A549 (cell line): ENCODE measurements around the gene ULK1. TPM values are rescaled to one million over a fixed set of nuclear protein-coding genes. Genes with fewer than 3 reads are reported as not detected.

Source experiments
- ATAC-seq, 2 experiments: fragments of 200-7000 bp in 1 of 2; fragments of >200 bp in 1 of 2; cut with Nextera tagmentation in 1 of 2; cut with Tn5 transposase in 1 of 2; 3 replicates each; pipeline versions ENCODE4 v1.8.0 to v1.9.1; 2018 to 2020; ENCODE audit warnings: mild to moderate bottlenecking in 1 of 2, moderate library complexity in 1 of 2
- CTCF ChIA-PET: fragments of 300-600 bp; sonication (Branson Sonifier 250); formaldehyde crosslinking; extraction: SDS; loops from one replicate; lab custom pipeline; 2021; ENCODE audit warnings: antibody characterized with exemption, inconsistent platforms; lab: Yijun Ruan, JAX
- POLR2A ChIA-PET: fragments of 350-600 bp; formaldehyde crosslinking; extraction: SDS; loops from one replicate; lab custom pipeline; 2021; ENCODE audit warnings: antibody characterized with exemption, inconsistent platforms; lab: Yijun Ruan, JAX
- DNase-seq, 2 experiments: peaks; one replicate each; pipeline versions ENCODE4 v3.0.0 to v3.0.0-alpha.2; 2011 to 2016; ENCODE audit warnings: low read depth in 1 of 2, low spot score in 1 of 2
- FAIRE-seq: peaks from 2 replicates; lab custom pipeline; 2011; peaks lifted over from hg19 to GRCh38; lab: Jason Lieb, UNC
- H3K27ac ChIP-seq, 2 experiments: fragments of >200 bp; sonication (Bioruptor Twin); formaldehyde crosslinking; 3 replicates each; pipeline ENCODE4 v1.5.1; 2016 to 2017
- H3K4me1 ChIP-seq: fragments of >200 bp; sonication (Bioruptor Twin); formaldehyde crosslinking; 3 replicates; pipeline ENCODE4 v1.6.1; 2016
- H3K4me2 ChIP-seq: fragments of >200 bp; sonication (Bioruptor Twin); formaldehyde crosslinking; 3 replicates; pipeline ENCODE4 v1.6.1; 2016
- H3K4me3 ChIP-seq: fragments of >200 bp; sonication (Bioruptor Twin); formaldehyde crosslinking; 3 replicates; pipeline ENCODE4 v1.5.1; 2016
- H3K9me3 ChIP-seq: fragments of >200 bp; sonication (Bioruptor Twin); formaldehyde crosslinking; 3 replicates; pipeline ENCODE4 v1.6.1; 2016
- ATOH8 ChIP-seq: fragments of 250-450 bp; sonication (Bioruptor Pico); IDR thresholded peaks from 2 replicates; pipeline ENCODE4 v1.5.0; 2020; ENCODE audit warnings: low read depth, mild to moderate bottlenecking, moderate library complexity
- BHLHE40 ChIP-seq: IDR thresholded peaks from 2 replicates; pipeline ENCODE4 v1.6.1; 2012; ENCODE audit warnings: low read depth, low read length, inconsistent platforms
- CBX2 ChIP-seq: fragments of 200-600 bp; sonication (generic); IDR thresholded peaks from 2 replicates; pipeline ENCODE4 v1.6.1; 2016; ENCODE audit warnings: low read depth, mild to moderate bottlenecking, borderline replicate concordance
- CHD2 ChIP-seq: fragments of 150-350 bp; IDR thresholded peaks from 2 replicates; pipeline ENCODE4 v1.6.1; 2014; ENCODE audit warnings: low read length; ENCODE audit not compliant: partially characterized antibody
- CHD4 ChIP-seq: fragments of 200-600 bp; sonication (generic); IDR thresholded peaks from 2 replicates; pipeline ENCODE4 v1.6.1; 2016; ENCODE audit warnings: antibody characterized with exemption, mild to moderate bottlenecking, borderline replicate concordance
- E2F6 ChIP-seq: IDR thresholded peaks from 2 replicates; pipeline ENCODE4 v1.6.1; 2012; ENCODE audit warnings: low read depth, borderline replicate concordance
- EHF ChIP-seq: fragments of 250-450 bp; sonication (Bioruptor Pico); IDR thresholded peaks from 2 replicates; pipeline ENCODE4 v1.5.0; 2020; ENCODE audit warnings: mild to moderate bottlenecking
- ELK1 ChIP-seq: fragments of 150-350 bp; IDR thresholded peaks from 2 replicates; pipeline ENCODE4 v1.6.1; 2014; ENCODE audit warnings: low read depth, mild to moderate bottlenecking, low read length
- ESRRA ChIP-seq: fragments of 150-350 bp; IDR thresholded peaks from 2 replicates; pipeline ENCODE4 v1.6.1; 2014; ENCODE audit warnings: mild to moderate bottlenecking, low read length, borderline replicate concordance
- FOSL2 ChIP-seq, 2 experiments: fragments of 450-650 bp in 1 of 2; fragments of >200 bp in 1 of 2; sonication (Bioruptor Twin) in 1 of 2; formaldehyde crosslinking; IDR thresholded peaks; 2 replicates each; pipeline versions ENCODE4 v1.5.0 to v1.6.1; 2016 to 2020; ENCODE audit warnings: mild to moderate bottlenecking in 1 of 2, moderate library complexity in 1 of 2
- HES2 ChIP-seq: fragments of >200 bp; sonication (Bioruptor Twin); formaldehyde crosslinking; IDR thresholded peaks from 2 replicates; pipeline ENCODE4 v1.6.1; 2016
- HEYL ChIP-seq: fragments of 250-450 bp; sonication (Bioruptor Pico); IDR thresholded peaks from 2 replicates; pipeline ENCODE4 v1.8.0; 2021; ENCODE audit warnings: mild to moderate bottlenecking, moderate library complexity
- HMGXB4 ChIP-seq: fragments of 250-450 bp; sonication (Bioruptor Pico); IDR thresholded peaks from 2 replicates; pipeline ENCODE4 v1.5.0; 2021; ENCODE audit warnings: mild to moderate bottlenecking, moderate library complexity, borderline replicate concordance
- HOXB13 ChIP-seq: fragments of 250-450 bp; sonication (Bioruptor Pico); IDR thresholded peaks from 2 replicates; pipeline ENCODE4 v1.5.0; 2020; ENCODE audit warnings: low read depth, mild to moderate bottlenecking, moderate library complexity
- HOXB5 ChIP-seq: fragments of 250-450 bp; sonication (Bioruptor Pico); IDR thresholded peaks from 2 replicates; pipeline ENCODE4 v1.5.0; 2020; ENCODE audit warnings: mild to moderate bottlenecking, moderate library complexity
- JUN ChIP-seq, 2 experiments: fragments of >200 bp; sonication (Bioruptor Twin); formaldehyde crosslinking; IDR thresholded peaks; 2 replicates in 1 of 2; 3 replicates in 1 of 2; pipeline ENCODE4 v1.6.1; 2016 to 2017
- JUNB ChIP-seq: fragments of >200 bp; sonication (Bioruptor Twin); formaldehyde crosslinking; IDR thresholded peaks from 2 replicates; pipeline ENCODE4 v1.6.1; 2016
- KDM1A ChIP-seq: fragments of 200-600 bp; sonication (generic); IDR thresholded peaks from 2 replicates; pipeline ENCODE4 v1.6.1; 2016; ENCODE audit warnings: low read depth, mild to moderate bottlenecking
- KDM5A ChIP-seq: fragments of 200-600 bp; sonication (generic); IDR thresholded peaks from 2 replicates; pipeline ENCODE4 v1.6.1; 2016; ENCODE audit warnings: antibody characterized with exemption, mild to moderate bottlenecking
- MAFK ChIP-seq: fragments of 450-650 bp; IDR thresholded peaks from 2 replicates; pipeline ENCODE4 v1.6.1; 2014; ENCODE audit not compliant: partially characterized antibody
- MAZ ChIP-seq: fragments of 150-350 bp; IDR thresholded peaks from 2 replicates; pipeline ENCODE4 v1.6.1; 2014; ENCODE audit warnings: antibody characterized with exemption, low read depth, low read length, borderline replicate concordance
- MYC ChIP-seq: IDR thresholded peaks from 2 replicates; pipeline ENCODE4 v1.6.1; 2012; ENCODE audit warnings: mild to moderate bottlenecking, inconsistent platforms, low read length, improper control_type of control experiment, borderline replicate concordance
- NPAS2 ChIP-seq: fragments of 250-450 bp; sonication (Bioruptor Pico); IDR thresholded peaks from 2 replicates; pipeline ENCODE4 v1.8.0; 2022; ENCODE audit warnings: mild to moderate bottlenecking, moderate library complexity, borderline replicate concordance
- PBX3 ChIP-seq: IDR thresholded peaks from 2 replicates; pipeline ENCODE4 v1.6.1; 2012
- PHF8 ChIP-seq: fragments of 200-600 bp; sonication (generic); IDR thresholded peaks from 2 replicates; pipeline ENCODE4 v1.6.1; 2016; ENCODE audit warnings: low read depth, mild to moderate bottlenecking, antibody characterized with exemption, moderate library complexity, borderline replicate concordance
- POLR2A ChIP-seq: IDR thresholded peaks from 2 replicates; pipeline ENCODE4 v1.6.1; 2012; ENCODE audit warnings: mild to moderate bottlenecking, low read length
- POLR2AphosphoS2 ChIP-seq: conservative IDR thresholded peaks from 2 replicates; pipeline ENCODE4 v1.6.1; 2012; ENCODE audit warnings: low read length, improper control_type of control experiment, inconsistent platforms
- RARB ChIP-seq: fragments of 250-450 bp; sonication (Bioruptor Pico); IDR thresholded peaks from 2 replicates; pipeline ENCODE4 v1.8.0; 2021; ENCODE audit warnings: mild to moderate bottlenecking, moderate library complexity
- RFX5 ChIP-seq: fragments of 450-650 bp; IDR thresholded peaks from 2 replicates; pipeline ENCODE4 v1.7.1; 2014; ENCODE audit warnings: antibody characterized with exemption, mild to moderate bottlenecking, moderate library complexity
- RNF2 ChIP-seq: fragments of 200-600 bp; sonication (generic); IDR thresholded peaks from 2 replicates; pipeline ENCODE4 v1.6.1; 2016; ENCODE audit warnings: low read depth, mild to moderate bottlenecking, antibody characterized with exemption, moderate library complexity, borderline replicate concordance
- SREBF2 ChIP-seq: fragments of 450-650 bp; IDR thresholded peaks from 2 replicates; pipeline ENCODE4 v1.6.1; 2014; ENCODE audit warnings: mild to moderate bottlenecking, moderate library complexity
- USF2 ChIP-seq: fragments of 450-650 bp; IDR thresholded peaks from 2 replicates; pipeline ENCODE4 v1.6.1; 2014; ENCODE audit warnings: antibody characterized with exemption
- ZSCAN20 ChIP-seq: fragments of 250-450 bp; sonication (Bioruptor Pico); IDR thresholded peaks from 2 replicates; pipeline ENCODE4 v1.8.0; 2022; ENCODE audit warnings: mild to moderate bottlenecking, moderate library complexity
- WGBS: methylation state at CpG from one replicate; pipeline ENCODE4 v1.1.6; 2017; ENCODE audit errors: missing lambda C conversion rate; 5-methylcytosine and 5-hydroxymethylcytosine counted together
- polyA plus RNA-seq, 4 experiments: library from polyadenylated mRNA; depleted of rRNA in 3 of 4; stranded (reverse); fragments of >200 nt; fragmentation: RNase III in 1 of 4; extraction: RNeasy Plus Mini Kit Qiagen cat#74134 plus additional on column Dnase treatment in 1 of 4; gene quantifications; 2 replicates in 3 of 4; 3 replicates in 1 of 4; pipeline ENCODE4 v1.2.3, GENCODE V29; 2011 to 2017

Gene ULK1
- polyA plus RNA-seq, 2 of the 4 experiments (the other 2 are of a cell fraction): 15.1 to 46.2 TPM

- H3K27ac ChIP-seq: peak within 1 kb of the TSS; percentile 98 to 99
- ChIA-PET POLR2A (interaction anchor here (0.6 to 1.9 kb wide), 6 partner anchors 13 to 93 kb away, joined by 3 to 7 read pairs (median 4); no protein-coding TSS in a partner anchor), CTCF (interaction anchor here (1.1 to 1.2 kb wide), 5 partner anchors 9 to 78 kb away, joined by 3 to 4 read pairs (median 3); no protein-coding TSS in a partner anchor)
- peak within 1 kb of the TSS; percentile 77 for H3K4me2 ChIP-seq
- FAIRE-seq (no peak), ATAC-seq (peak; percentile 88 to 90), DNase-seq (peak; percentile 95 to 97)
- WGBS: 1% methylated on average over 30 of the region's 84 CpGs
- H3K4me3 ChIP-seq: peak within 1 kb of the TSS; percentile 78
- peaks cover 29% of the 10 kb centered on the region for H3K4me1 ChIP-seq
- no peaks in the 10 kb centered on the region for H3K9me3 ChIP-seq
- no peak for TF ChIP-seq JUNB
- TF ChIP-seq CHD4: no peak
- TF ChIP-seq BHLHE40: no peak
- TF ChIP-seq KDM5A: no peak
- no peak for TF ChIP-seq MAZ
- no peak for TF ChIP-seq ZSCAN20 (CRISPR knock-in tag)
- no peak for TF ChIP-seq ATOH8
- no peak for TF ChIP-seq HES2
- TF ChIP-seq POLR2A: peak; percentile 77
- TF ChIP-seq HEYL (CRISPR knock-in tag): no peak
- TF ChIP-seq HMGXB4 (CRISPR knock-in tag): no peak
- no peak for TF ChIP-seq CHD2
- TF ChIP-seq RARB (CRISPR knock-in tag): no peak
- TF ChIP-seq SREBF2: no peak
- no peak for TF ChIP-seq POLR2AphosphoS2
- TF ChIP-seq JUN (IDR thresholded peaks at IDR 0.05): peak in 1 of 2 experiments; percentile 92; a peak in 4 of 5 replicates
- TF ChIP-seq RFX5: no peak
- TF ChIP-seq NPAS2 (CRISPR knock-in tag): no peak
- TF ChIP-seq MAFK: no peak
- no peak for TF ChIP-seq HOXB5 (CRISPR knock-in tag)
- peak; percentile 53; the same call in 1 of the 2 replicates for TF ChIP-seq PHF8
- no peak for TF ChIP-seq CBX2
- TF ChIP-seq HOXB13: no peak
- TF ChIP-seq FOSL2 (IDR thresholded peaks at IDR 0.05): no peak
- TF ChIP-seq FOSL2 (CRISPR knock-in tag; IDR thresholded peaks at IDR 0.05): 0 out of 2 replicates have a peak, but pooled peaks have one; percentile 18
- TF ChIP-seq MYC: peak; percentile 99
- TF ChIP-seq RNF2: 0 out of 2 replicates have a peak, but pooled peaks have one; percentile 46
- TF ChIP-seq KDM1A: no peak
- no peak for TF ChIP-seq EHF (CRISPR knock-in tag)
- TF ChIP-seq USF2: peak; percentile 84
- peak; percentile 27; the same call in 1 of the 2 replicates for TF ChIP-seq PBX3
- TF ChIP-seq ELK1: no peak
- peak; percentile 90 for TF ChIP-seq E2F6
- TF ChIP-seq ESRRA: no peak
Observed at GRCh38 chr12:131928711-131929580, 34.5 kb downstream of the ULK1 start, which contains the start of gene PUS1. PUS1 (plus strand) TSS chr12:131929276; CDS start chr12:131929723, 447 bp downstream.
